ENCODE measurements around the gene ST3GAL5. TPM values are rescaled to one million over a fixed set of nuclear protein-coding genes. Genes with fewer than 3 reads are reported as not detected.

ST3GAL5 gene
- total and polyA plus RNA-seq, 2 experiments from 2014 or later = 3.2 to 7.9 TPM

DNA sequence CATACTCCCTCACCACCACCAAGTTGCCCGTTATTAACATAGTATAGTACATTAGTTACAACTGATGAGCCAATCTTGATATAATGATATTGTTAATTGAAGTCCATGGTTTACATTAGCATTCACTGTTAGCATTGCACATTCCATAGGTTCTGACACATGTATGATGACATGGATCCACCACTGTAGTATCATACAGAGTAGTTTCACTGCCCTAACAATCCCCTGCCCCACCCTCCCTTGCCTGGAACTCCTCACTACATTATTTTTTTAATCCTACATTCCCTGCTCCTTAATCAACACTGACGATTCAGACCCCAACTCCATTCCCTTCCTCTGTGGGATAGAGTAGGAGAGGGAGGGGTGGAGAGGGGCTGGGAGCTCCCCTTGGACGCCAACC lies 20.2 kb upstream of the ST3GAL5 start:
- Mint-ChIP-seq H3K9me3 (no peaks in the 10 kb centered on the region), H3K4me1 (no peaks in the 10 kb centered on the region; the same call in 2 of the 3 replicates), H3K27me3 (ENCODE audit: insufficient read depth, low read depth, poor library complexity) (peaks cover 4% of the 10 kb centered on the region), H3K4me3 (no peak overlapping the region), H3K36me3 (ENCODE audit: low read depth) (no peaks in the 10 kb centered on the region), H3K27ac (no peak overlapping the region)
- Histone ChIP-seq H3K36me3 (ENCODE audit: insufficient read depth) (no peaks in the 10 kb centered on the region), H3K27ac (ENCODE audit: low read depth) (no peak overlapping the region), H4K20me1 (replicated peaks; ENCODE audit: insufficient read depth) (no peaks in the 10 kb centered on the region), H3K4me1 (ENCODE audit: insufficient read depth) (no peaks in the 10 kb centered on the region), H3K9me2 (ENCODE audit: insufficient read depth) (no peaks in the 10 kb centered on the region), H3K79me2 (replicated peaks; ENCODE audit: insufficient read depth) (no peaks in the 10 kb centered on the region), H3K27me3 (ENCODE audit: insufficient read depth) (no peaks in the 10 kb centered on the region), H3K4me2 (no peak overlapping the region), H2AFZ (no peak overlapping the region), H3K4me3 (no peak overlapping the region), H3F3A (replicated peaks; ENCODE audit: low read depth) (no peaks in the 10 kb centered on the region)
- ATAC-seq = no peak
- DNase-seq (ENCODE audit: low spot score) = no peak
- TF ChIP-seq ZNF114 (CRISPR knock-in tag; IDR thresholded peaks at IDR 0.05) (no peak), JUNB (IDR thresholded peaks at IDR 0.05; ENCODE audit: unreplicated experiment) (no peak), EZH2 (IDR thresholded peaks at IDR 0.05; ENCODE audit: low read depth, unreplicated experiment) (no peak)
- TF ChIP-seq, protein P1, sequence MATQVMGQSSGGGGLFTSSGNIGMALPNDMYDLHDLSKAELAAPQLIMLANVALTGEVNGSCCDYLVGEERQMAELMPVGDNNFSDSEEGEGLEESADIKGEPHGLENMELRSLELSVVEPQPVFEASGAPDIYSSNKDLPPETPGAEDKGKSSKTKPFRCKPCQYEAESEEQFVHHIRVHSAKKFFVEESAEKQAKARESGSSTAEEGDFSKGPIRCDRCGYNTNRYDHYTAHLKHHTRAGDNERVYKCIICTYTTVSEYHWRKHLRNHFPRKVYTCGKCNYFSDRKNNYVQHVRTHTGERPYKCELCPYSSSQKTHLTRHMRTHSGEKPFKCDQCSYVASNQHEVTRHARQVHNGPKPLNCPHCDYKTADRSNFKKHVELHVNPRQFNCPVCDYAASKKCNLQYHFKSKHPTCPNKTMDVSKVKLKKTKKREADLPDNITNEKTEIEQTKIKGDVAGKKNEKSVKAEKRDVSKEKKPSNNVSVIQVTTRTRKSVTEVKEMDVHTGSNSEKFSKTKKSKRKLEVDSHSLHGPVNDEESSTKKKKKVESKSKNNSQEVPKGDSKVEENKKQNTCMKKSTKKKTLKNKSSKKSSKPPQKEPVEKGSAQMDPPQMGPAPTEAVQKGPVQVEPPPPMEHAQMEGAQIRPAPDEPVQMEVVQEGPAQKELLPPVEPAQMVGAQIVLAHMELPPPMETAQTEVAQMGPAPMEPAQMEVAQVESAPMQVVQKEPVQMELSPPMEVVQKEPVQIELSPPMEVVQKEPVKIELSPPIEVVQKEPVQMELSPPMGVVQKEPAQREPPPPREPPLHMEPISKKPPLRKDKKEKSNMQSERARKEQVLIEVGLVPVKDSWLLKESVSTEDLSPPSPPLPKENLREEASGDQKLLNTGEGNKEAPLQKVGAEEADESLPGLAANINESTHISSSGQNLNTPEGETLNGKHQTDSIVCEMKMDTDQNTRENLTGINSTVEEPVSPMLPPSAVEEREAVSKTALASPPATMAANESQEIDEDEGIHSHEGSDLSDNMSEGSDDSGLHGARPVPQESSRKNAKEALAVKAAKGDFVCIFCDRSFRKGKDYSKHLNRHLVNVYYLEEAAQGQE (IDR thresholded peaks at IDR 0.05; ENCODE audit: unreplicated experiment) = no peak

DNA sequence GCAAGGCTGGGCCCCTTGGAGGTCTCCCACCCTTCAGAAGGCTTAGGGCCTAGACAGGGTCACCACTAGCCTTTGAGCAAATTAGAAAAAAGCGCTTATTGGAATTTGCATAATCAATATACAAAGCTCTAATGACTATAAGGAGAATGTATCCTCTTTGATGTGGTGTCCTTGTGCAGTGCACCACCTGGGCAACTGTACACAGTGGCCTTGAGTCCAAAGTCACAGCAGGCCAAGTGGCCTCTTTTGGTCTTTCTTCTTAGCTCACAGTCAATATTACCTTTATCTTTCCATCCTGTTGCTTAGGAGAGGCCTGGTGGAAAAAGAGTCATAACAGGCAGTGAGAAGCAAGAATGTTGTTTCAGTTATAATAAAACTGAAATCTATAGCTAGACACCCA lies 19.7 kb upstream of the ST3GAL5 start:
- Histone ChIP-seq H3K27ac (ENCODE audit: low read depth) (no peak overlapping the region), H3K79me2 (replicated peaks; ENCODE audit: insufficient read depth) (no peaks in the 10 kb centered on the region), H3K4me1 (ENCODE audit: insufficient read depth) (no peaks in the 10 kb centered on the region), H3K36me3 (ENCODE audit: insufficient read depth) (no peaks in the 10 kb centered on the region), H4K20me1 (replicated peaks; ENCODE audit: insufficient read depth) (no peaks in the 10 kb centered on the region), H2AFZ (no peak overlapping the region), H3K9me2 (ENCODE audit: insufficient read depth) (no peaks in the 10 kb centered on the region), H3F3A (replicated peaks; ENCODE audit: low read depth) (no peaks in the 10 kb centered on the region), H3K27me3 (ENCODE audit: insufficient read depth) (no peaks in the 10 kb centered on the region), H3K4me3 (no peak overlapping the region), H3K4me2 (no peak overlapping the region)
- Mint-ChIP-seq H3K9me3 (no peaks in the 10 kb centered on the region), H3K36me3 (ENCODE audit: low read depth) (no peaks in the 10 kb centered on the region), H3K4me1 (no peaks in the 10 kb centered on the region; the same call in 2 of the 3 replicates), H3K27me3 (ENCODE audit: insufficient read depth, low read depth, poor library complexity) (peaks cover 4% of the 10 kb centered on the region), H3K27ac (no peak overlapping the region), H3K4me3 (no peak overlapping the region)
- no peak for ATAC-seq
- DNase-seq (ENCODE audit: low spot score) = no peak
- TF ChIP-seq NANOG (IDR thresholded peaks at IDR 0.05; ENCODE audit: borderline replicate concordance) (no peak), EZH2phosphoT487 (IDR thresholded peaks at IDR 0.05; ENCODE audit: unreplicated experiment) (no peak), JUNB (IDR thresholded peaks at IDR 0.05; ENCODE audit: unreplicated experiment) (no peak), EZH2 (IDR thresholded peaks at IDR 0.05; ENCODE audit: low read depth, unreplicated experiment) (no peak), CREB1 (CRISPR knock-in tag; IDR thresholded peaks at IDR 0.05; ENCODE audit: low read depth) (no peak), STAT1 (IDR thresholded peaks at IDR 0.05; ENCODE audit: unreplicated experiment) (no peak), ZNF114 (CRISPR knock-in tag; IDR thresholded peaks at IDR 0.05) (no peak), POLR2AphosphoS5 (IDR thresholded peaks at IDR 0.05; ENCODE audit: low read depth) (no peak), ZNF331 (CRISPR knock-in tag; IDR thresholded peaks at IDR 0.05; ENCODE audit: low read depth) (no peak)
- TF ChIP-seq, protein P2, sequence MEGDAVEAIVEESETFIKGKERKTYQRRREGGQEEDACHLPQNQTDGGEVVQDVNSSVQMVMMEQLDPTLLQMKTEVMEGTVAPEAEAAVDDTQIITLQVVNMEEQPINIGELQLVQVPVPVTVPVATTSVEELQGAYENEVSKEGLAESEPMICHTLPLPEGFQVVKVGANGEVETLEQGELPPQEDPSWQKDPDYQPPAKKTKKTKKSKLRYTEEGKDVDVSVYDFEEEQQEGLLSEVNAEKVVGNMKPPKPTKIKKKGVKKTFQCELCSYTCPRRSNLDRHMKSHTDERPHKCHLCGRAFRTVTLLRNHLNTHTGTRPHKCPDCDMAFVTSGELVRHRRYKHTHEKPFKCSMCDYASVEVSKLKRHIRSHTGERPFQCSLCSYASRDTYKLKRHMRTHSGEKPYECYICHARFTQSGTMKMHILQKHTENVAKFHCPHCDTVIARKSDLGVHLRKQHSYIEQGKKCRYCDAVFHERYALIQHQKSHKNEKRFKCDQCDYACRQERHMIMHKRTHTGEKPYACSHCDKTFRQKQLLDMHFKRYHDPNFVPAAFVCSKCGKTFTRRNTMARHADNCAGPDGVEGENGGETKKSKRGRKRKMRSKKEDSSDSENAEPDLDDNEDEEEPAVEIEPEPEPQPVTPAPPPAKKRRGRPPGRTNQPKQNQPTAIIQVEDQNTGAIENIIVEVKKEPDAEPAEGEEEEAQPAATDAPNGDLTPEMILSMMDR (conservative IDR thresholded peaks at IDR 0.05; ENCODE audit: low read depth in 2 of 2) = no peak
- TF ChIP-seq, protein P1 (IDR thresholded peaks at IDR 0.05; ENCODE audit: unreplicated experiment) = no peak
- TF ChIP-seq, protein P3, sequence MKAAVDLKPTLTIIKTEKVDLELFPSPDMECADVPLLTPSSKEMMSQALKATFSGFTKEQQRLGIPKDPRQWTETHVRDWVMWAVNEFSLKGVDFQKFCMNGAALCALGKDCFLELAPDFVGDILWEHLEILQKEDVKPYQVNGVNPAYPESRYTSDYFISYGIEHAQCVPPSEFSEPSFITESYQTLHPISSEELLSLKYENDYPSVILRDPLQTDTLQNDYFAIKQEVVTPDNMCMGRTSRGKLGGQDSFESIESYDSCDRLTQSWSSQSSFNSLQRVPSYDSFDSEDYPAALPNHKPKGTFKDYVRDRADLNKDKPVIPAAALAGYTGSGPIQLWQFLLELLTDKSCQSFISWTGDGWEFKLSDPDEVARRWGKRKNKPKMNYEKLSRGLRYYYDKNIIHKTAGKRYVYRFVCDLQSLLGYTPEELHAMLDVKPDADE (IDR thresholded peaks at IDR 0.05) = no peak

All from GM23338 (cell line).